ENCODE measurements around the gene GRM2.
A peak's percentile ranks its signal among the peaks of the same experiment; 100 is the strongest.
"Not testable (repeated sequence)": the region's sequence is repeated elsewhere in the genome, so short reads cannot be mapped to it uniquely, and the experiment has no call there.

The GRM2 gene

GRCh38 chr3:51722362-51722761 lies 15.5 kb downstream of the GRM2 start:
- DNase-seq (ENCODE audit: low spot score) = no peak

DNA sequence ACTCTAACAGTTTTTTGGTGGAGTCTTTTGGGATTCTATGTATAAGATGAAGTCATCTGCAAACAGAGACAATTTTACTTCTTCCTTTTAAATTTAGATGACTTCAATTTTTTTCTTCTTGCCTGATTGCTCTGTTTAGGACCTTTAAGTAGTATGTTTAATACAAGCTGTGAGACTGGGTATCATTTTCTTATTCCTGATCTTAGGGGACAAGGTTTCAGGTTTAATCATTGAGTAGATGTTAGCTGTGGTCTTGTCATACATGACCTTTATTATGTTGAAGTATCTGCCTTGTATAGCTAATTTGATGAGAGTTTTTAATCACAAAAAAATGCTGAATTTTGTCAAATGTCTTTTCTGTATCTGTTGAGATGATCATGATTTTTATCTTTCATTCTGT lies 20.6 kb downstream of the GRM2 start:
- DNase-seq (ENCODE audit: low spot score) = no peak

GRCh38 chr3:51729042-51729633 lies 22.3 kb downstream of the GRM2 start:
- DNase-seq (ENCODE audit: low spot score) = no peak

DNA sequence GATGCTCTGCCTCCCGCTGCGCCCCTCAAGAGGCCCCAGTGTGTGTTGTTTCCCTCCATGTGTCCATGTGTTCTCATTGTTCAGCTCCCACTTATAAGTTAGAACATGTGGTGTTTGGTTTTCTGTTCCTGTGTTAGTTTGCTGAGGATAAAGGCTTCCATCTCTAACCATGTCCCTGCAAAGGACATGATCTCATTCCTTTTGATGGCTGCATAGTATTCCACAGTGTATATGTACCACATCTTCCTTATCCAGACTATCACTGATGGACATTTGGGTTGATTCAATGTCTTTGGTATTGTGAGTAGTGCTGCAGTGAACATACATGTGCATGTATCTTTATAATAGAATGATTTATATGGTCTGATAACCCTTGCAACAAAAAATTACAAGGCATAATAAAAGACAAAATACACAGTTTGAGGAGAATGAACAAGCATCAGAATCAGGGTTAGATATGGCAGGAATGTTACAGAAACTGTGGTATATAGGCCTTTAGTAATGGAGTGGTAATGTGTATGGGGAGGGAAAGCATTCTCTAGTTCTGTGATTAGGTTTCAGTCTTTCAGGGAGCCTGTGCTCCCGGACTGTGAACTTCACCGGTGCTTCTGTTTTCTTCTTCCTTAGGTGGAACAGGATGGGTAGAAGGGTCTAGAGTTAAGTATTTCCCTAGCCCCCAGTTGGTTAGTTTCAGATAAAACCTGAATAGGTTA lies 27.1 kb downstream of the GRM2 start:
- no peak for DNase-seq (ENCODE audit: low spot score)

GRCh38 chr3:51734572-51734907 lies 27.7 kb downstream of the GRM2 start:
- no peak for DNase-seq (ENCODE audit: low spot score)

DNA sequence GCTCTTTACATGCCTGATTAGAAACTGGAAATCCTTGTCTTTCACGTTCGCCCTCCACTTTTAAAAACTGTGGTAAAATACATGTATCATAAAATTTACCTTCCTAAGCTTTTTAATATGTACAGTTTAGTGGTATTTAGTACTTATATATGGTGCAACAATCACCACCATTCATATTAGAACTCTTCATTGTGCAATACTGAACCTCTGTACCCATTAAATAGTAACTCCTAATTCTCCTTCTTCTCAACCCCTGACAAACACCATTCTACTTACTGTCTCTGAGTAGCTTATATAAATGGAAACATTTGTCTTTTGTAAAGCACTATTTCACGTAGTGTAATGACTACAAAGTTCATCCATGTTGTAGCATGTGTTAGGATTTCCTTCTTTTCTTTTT lies 28.2 kb downstream of the GRM2 start:
- DNase-seq (ENCODE audit: low spot score) = no peak

DNA sequence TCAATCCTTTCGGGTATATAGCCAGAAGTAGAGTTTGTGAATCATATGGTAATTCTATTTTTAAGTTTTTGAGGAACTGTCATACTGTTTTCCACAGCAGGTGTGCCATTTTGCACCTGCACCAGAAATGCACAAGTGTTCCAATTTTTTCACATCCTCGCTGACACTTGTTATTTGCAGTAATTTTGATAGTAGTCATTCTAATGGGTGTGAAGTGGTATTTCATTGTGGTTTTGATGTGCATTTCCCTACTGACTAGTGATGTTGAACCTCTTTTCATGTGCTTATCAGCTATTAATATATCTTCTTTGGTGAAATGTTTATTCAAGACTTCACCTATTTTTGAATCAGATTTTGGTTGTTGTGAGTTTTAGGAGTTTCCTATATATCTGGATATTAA lies 29.1 kb downstream of the GRM2 start:
- DNase-seq (ENCODE audit: low spot score) = no peak

DNA sequence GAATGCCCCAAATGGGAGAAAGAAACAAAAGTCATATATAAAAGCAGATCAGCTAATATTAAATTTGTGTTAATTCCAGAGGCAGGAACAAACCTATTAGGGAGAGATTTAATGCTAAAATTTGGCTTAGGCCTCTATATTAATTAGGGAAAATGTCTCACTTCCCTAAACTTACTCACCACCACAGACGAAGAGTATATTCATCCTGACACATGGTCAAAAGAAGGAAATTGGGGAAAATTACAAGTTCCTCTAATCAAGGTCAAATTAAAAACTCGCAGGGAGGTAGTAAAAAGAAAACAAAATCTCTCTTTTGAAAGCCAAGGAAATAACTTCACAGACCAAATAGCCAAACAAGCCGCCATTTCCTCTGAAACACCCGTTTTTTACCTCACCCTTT lies 32.2 kb downstream of the GRM2 start:
- DNase-seq (ENCODE audit: low spot score) = no peak

GRCh38 chr3:51742320-51742719 lies 35.5 kb downstream of the GRM2 start:
- DNase-seq (ENCODE audit: low spot score) = not testable (repeated sequence)

GRCh38 chr3:51742978-51743377 lies 36.1 kb downstream of the GRM2 start:
- peak; percentile 5 for DNase-seq (ENCODE audit: low spot score)

DNA sequence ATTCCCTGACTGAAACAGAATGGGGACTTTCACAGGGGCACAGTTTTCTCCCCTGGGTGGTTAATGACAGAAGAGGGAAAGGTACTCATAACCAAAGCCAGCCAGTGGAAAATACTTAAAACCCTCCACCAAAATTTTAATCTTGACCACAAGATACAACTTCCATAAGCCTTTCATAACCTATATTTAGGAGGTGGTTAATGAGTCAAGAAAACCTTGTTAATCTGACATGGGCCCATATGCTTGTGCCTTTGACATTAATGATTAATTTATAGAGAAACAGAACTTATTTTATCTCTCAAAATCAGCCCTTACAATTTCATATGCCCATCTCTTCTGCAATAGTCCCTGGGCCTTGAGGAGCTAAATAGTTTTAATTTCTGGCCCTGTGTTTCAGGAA lies 41.0 kb downstream of the GRM2 start:
- DNase-seq (ENCODE audit: low spot score) = no peak

DNA sequence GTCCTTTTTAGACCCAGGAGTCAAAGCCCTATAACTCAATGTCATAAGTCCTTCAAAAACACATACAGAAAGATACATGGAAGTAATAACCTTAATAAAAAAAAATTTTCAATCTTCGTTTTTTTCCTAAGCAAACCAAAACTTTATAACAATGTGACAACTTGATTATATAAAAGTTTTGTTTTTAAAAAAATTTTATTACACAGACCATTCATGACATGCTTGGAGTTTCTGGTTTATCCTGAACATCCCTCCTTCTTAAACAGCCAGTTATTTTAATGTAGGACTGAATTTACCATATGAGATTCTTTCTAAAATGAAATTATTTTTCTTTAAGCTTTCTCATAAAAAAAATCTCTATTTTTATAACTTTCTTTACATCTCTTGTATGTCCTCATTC lies 41.5 kb downstream of the GRM2 start:
- no peak for DNase-seq (ENCODE audit: low spot score)

DNA sequence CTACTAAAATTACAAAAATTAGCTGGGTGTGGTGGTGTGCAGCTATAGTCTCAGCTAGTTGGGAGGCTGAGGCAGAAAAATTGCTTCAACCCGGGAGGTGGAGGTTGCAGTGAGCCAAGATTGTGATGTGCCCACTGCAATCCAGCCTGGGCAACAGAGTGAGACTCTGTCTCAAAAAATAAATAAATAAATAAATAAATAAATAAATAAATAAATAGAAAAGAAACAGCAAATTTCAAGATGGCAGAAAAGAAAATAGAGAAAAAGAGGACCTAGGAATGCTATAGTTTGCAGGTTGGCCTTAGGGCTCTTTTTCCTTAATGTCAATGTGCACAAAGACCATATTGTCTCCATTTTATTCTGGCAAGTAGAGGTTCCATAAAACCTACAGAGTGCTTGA lies 44.0 kb downstream of the GRM2 start:
- no peak for DNase-seq (ENCODE audit: low spot score)

- DNase-seq (ENCODE audit: low spot score) = no peak
These were observed 44.4 kb downstream of the GRM2 start for GRCh38 chr3:51751287-51751686.

DNA sequence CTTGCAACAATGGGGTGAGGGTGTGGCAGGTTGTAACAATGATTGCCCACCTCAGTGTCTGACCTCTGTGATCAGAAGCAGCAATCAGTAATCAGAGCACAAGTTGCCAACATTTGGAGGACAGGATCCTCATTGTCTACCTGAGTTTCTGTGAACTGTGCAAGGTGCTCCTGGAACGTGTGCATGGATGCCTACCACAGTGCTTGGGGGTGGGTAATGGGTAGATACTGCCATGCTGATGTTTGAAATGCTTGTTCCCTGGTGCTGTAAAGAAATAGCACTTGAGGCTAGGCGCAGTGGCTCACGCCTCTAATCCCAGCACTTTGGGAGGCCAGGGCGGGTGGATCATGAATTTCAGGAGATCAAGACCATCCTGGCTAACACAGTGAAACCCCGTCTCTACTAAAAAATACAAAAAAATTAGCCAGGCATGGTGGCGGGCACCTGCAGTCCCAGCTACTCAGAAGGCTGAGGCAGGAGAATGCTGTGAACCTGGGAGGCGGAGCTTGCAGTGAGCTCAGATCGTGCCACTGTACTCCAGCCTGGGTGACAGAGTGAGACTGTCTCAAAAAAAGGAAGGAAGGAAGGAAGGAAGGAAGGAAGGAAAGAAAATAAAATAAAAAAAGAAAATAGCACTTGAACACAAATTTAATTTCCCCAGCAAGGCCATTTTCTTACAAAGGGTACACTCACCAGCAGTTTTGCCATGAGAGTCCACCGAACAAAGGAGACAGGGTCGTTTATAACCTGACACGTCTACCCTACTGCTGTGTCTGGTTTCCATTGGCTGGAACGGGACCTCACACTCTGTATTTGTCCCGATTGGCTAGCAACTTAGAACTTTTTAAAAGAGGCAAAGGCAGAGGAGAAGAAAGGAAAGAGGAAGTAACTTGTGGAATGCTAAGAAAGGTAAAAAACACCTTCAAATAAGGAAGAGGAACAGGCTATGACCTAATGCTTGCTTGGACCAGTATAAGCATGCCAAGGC lies 47.2 kb downstream of the GRM2 start:
- not testable (repeated sequence) for DNase-seq (ENCODE audit: low spot score)

GRCh38 chr3:51759203-51759602 lies 52.3 kb downstream of the GRM2 start:
- DNase-seq (ENCODE audit: low spot score) = no peak
